Lower leg skin (tissue), 3 donors: Measurements from ENCODE around the gene S100A16.

Experiments used
- CTCF ChIP-seq, 3 donors: fragments of 450-650 bp; IDR thresholded peaks; one replicate each; pipeline ENCODE4 v1.5.1; 2016; ENCODE audit warnings: antibody characterized with exemption in 3 of 3, mild to moderate bottlenecking in 3 of 3, moderate library complexity in 2 of 3
- POLR2A ChIP-seq, 2 donors: fragments of 450-650 bp; IDR thresholded peaks; one replicate each; pipeline ENCODE4 v1.6.1; 2016 to 2017; ENCODE audit warnings: antibody characterized with exemption in 2 of 2, mild to moderate bottlenecking in 1 of 2, moderate library complexity in 1 of 2

GRCh38 chr1:153633161-153633753, 20.3 kb upstream of the S100A16 start:
- no peak for TF ChIP-seq CTCF (IDR thresholded peaks at IDR 0.05)
- TF ChIP-seq POLR2A (IDR thresholded peaks at IDR 0.05), result no peak
